Osteocyte (in vitro differentiated cells): ENCODE results near the gene TTC7B. TPM values are rescaled to one million over a fixed set of nuclear protein-coding genes. Genes with fewer than 3 reads are reported as not detected.

Experiments
- DNase-seq: peaks from one replicate; pipeline ENCODE4 v3.0.0; 2021; ENCODE audit warnings: mixed read lengths; ENCODE audit not compliant: unreplicated experiment; ENCODE audit errors: extremely low spot score
- H3K27ac Mint-ChIP-seq: one replicate; pipeline ENCODE4 v1.8.0; 2021; ENCODE audit warnings: mild to moderate bottlenecking, mixed read lengths; ENCODE audit not compliant: unreplicated experiment
- H3K27me3 Mint-ChIP-seq: one replicate; pipeline ENCODE4 v1.8.0; 2021; ENCODE audit warnings: mixed read lengths; ENCODE audit not compliant: unreplicated experiment
- H3K36me3 Mint-ChIP-seq: one replicate; pipeline ENCODE4 v1.8.0; 2021; ENCODE audit warnings: mixed read lengths; ENCODE audit not compliant: unreplicated experiment
- H3K4me1 Mint-ChIP-seq: one replicate; pipeline ENCODE4 v1.8.0; 2021; ENCODE audit warnings: mixed read lengths; ENCODE audit not compliant: unreplicated experiment
- H3K4me3 Mint-ChIP-seq: one replicate; pipeline ENCODE4 v1.8.0; 2021; ENCODE audit warnings: mild to moderate bottlenecking, moderate library complexity, mixed read lengths; ENCODE audit not compliant: unreplicated experiment
- H3K9me3 Mint-ChIP-seq: one replicate; pipeline ENCODE4 v1.8.0; 2021; ENCODE audit warnings: mixed read lengths; ENCODE audit not compliant: unreplicated experiment
- CTCF ChIP-seq: fragments of 200-600 bp; sonication (generic); IDR thresholded peaks from 2 replicates; pipeline ENCODE4 v1.5.0; 2021; ENCODE audit warnings: antibody characterized with exemption, mild to moderate bottlenecking, moderate library complexity
- total RNA-seq: library from RNA; stranded (reverse); gene quantifications from 2 replicates; pipeline ENCODE4 v1.2.1, GENCODE V29; 2021

Gene TTC7B
- total RNA-seq, 1 donor from 2014 or later: 43.2 TPM

GRCh38 chr14:90606434-90606833 is 209.8 kb downstream of the TTC7B start:
- Mint-ChIP-seq H3K27ac (no peak overlapping the region), H3K4me3 (no peak overlapping the region), H3K9me3 (no peaks in the 10 kb centered on the region), H3K4me1 (peaks cover 44% of the 10 kb centered on the region), H3K36me3 (peaks cover 7% of the 10 kb centered on the region), H3K27me3 (no peaks in the 10 kb centered on the region)
- TF ChIP-seq CTCF: no peak
- DNase-seq: no peak

- no peak for DNase-seq
- Mint-ChIP-seq H3K9me3 (no peaks in the 10 kb centered on the region), H3K36me3 (peaks cover 9% of the 10 kb centered on the region), H3K27me3 (no peaks in the 10 kb centered on the region), H3K4me1 (peaks cover 48% of the 10 kb centered on the region), H3K27ac (no peak overlapping the region), H3K4me3 (no peak overlapping the region)
- no peak for TF ChIP-seq CTCF
Observed at GRCh38 chr14:90605430-90605829, 210.8 kb downstream of the TTC7B start.

GRCh38 chr14:90604356-90604755 is 211.9 kb downstream of the TTC7B start:
- no peak for TF ChIP-seq CTCF
- no peak for DNase-seq
- Mint-ChIP-seq H3K4me3 (no peak overlapping the region), H3K36me3 (peaks cover 4% of the 10 kb centered on the region), H3K27ac (no peak overlapping the region), H3K4me1 (peaks cover 56% of the 10 kb centered on the region), H3K27me3 (no peaks in the 10 kb centered on the region), H3K9me3 (no peaks in the 10 kb centered on the region)

GRCh38 chr14:90603841-90604240 is 212.4 kb downstream of the TTC7B start:
- TF ChIP-seq CTCF: no peak
- no peaks in the 10 kb centered on the region for H3K27me3 Mint-ChIP-seq
- H3K4me3 Mint-ChIP-seq: no peak overlapping the region
- H3K4me1 Mint-ChIP-seq: peaks cover 51% of the 10 kb centered on the region
- H3K27ac Mint-ChIP-seq: no peak overlapping the region
- H3K36me3 Mint-ChIP-seq: peaks cover 4% of the 10 kb centered on the region
- DNase-seq: no peak
- no peaks in the 10 kb centered on the region for H3K9me3 Mint-ChIP-seq

GRCh38 chr14:90603336-90603735 is 212.9 kb downstream of the TTC7B start:
- Mint-ChIP-seq H3K4me1 (peaks cover 46% of the 10 kb centered on the region), H3K9me3 (no peaks in the 10 kb centered on the region), H3K4me3 (no peak overlapping the region), H3K27ac (no peak overlapping the region), H3K27me3 (no peaks in the 10 kb centered on the region), H3K36me3 (peaks cover 4% of the 10 kb centered on the region)
- no peak for TF ChIP-seq CTCF
- no peak for DNase-seq
